IPS-NIHi7 (cell line): ENCODE results near the gene GADD45G.

ENCODE experiments used
- DNase-seq: peaks from one replicate; pipeline ENCODE4 v3.0.0; 2012; ENCODE audit warnings: mixed read lengths; ENCODE audit errors: extremely low spot score

GADD45G gene

GRCh38 chr9:89604729-89605464 is at the start of gene GADD45G:
GADD45G (plus strand) TSS chr9:89605012; CDS start chr9:89605122, 110 bp downstream.
- peak; percentile 90 for DNase-seq

DNA sequence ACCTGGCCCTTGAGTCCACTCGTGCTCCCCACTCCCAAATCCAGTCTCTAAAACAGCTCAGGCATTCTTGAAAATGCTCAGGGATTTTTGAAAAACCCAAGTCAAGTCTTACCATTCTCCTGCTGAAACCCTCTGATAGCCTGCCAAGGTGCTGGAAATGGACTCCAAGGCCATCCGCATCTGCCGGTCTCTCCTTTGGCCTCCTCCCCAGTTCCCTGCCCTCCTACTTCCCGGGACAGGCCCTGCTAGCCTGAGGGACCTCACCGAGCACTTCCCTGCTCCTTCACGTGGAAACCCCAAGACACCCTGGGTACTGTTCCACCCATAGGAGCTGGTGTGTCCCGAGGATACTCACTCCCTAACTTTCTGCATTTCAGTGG is 49.8 kb upstream of the GADD45G start:
- no peak for DNase-seq

DNA sequence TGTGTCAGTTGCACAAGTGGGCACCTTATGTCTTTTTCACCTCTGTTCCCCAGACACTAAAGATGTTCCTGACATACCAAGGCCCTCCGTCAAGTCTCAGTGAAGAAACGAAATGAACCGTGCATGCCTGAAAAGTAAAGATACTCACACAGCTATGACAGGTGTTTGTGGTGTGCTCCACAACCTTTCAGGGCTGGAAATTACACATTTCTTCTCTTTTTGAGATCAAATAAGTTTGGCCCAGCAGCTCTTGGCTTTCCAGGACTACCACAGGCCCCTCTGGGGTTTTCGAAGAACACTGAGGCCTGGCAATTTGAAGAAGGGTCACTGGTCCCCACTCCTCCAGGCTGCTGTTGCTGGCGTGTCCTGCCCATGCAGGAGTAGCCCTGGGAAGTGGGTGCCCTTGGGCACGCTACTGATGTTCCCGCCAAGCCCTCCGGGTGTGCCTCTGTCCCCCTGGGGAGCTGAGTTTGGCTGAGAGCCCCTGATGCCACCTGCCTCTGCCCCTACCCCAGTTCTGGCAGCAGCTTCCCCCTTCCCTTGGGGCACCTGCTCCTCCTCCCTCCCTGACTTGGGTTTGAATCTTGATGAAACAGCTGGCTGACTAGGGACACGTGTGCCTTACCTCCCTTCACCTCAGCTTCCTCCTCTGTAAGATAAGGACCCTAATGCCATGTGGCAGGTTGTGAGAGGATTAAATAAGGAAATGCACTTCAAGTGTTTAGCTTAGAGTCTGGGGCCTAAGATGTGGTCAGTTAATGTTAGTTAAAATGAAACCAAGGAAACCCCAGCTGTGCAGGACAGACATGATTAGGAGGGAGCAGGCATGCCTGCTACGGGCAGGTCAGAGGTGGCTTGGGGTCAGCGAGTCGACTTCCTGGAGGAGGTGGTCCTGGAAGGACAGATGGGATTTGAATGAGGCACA is 49.1 kb upstream of the GADD45G start:
- DNase-seq, result no peak

DNA sequence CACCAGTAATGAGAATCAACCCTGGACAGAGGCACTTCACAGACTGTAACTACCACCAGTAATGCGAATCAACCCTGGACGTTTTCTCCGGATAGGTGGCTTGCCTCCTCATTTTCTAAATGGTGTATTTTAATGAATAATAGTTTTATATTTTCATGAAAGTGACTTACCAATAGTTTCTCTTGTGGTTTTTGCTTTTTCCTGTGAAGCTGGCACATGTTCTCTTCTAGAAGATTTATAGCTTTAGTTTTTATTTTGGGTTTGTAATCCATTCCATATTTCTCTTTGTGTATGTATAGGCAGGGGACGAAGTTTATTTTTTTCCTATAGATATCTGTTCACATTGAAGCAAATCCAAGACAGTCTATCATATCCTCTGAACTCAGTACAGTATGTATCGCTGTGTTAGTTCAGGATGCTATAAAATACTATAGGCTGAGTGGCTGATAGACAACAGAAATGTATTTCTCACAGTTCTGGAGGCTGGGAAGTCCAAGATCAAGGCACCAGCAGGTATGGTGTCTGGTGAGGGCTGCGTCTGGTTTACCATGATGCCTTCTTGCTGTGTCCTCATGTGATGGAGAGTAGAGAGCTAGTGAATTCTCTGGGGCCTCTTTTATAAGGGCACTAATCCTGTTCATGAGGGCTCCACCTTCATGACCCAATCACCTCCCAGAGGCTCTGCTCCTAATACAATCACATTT is 46.5 kb upstream of the GADD45G start:
- no peak for DNase-seq

DNA sequence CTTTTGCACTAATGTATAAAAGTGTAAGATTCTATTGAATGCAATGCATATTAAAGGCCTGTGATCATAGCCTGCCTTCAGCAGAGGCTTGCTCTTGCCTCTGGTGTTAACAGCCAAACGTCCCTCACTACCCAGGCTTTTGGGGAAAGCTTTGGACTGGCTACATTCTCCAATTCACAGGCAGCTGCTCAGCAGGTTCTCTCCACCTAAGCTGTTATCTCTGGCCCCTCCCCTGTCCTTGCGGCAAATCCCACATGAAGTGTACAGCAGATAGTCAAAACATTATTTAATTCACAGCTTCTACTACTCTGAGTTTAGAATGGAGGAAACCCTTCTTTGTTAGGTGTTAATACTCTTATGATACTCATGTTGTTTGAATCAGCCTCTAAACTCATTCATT is 45.9 kb upstream of the GADD45G start:
- DNase-seq, result no peak

- no peak for DNase-seq
These were observed 42.5 kb upstream of the GADD45G start for GRCh38 chr9:89562186-89562814.

DNA sequence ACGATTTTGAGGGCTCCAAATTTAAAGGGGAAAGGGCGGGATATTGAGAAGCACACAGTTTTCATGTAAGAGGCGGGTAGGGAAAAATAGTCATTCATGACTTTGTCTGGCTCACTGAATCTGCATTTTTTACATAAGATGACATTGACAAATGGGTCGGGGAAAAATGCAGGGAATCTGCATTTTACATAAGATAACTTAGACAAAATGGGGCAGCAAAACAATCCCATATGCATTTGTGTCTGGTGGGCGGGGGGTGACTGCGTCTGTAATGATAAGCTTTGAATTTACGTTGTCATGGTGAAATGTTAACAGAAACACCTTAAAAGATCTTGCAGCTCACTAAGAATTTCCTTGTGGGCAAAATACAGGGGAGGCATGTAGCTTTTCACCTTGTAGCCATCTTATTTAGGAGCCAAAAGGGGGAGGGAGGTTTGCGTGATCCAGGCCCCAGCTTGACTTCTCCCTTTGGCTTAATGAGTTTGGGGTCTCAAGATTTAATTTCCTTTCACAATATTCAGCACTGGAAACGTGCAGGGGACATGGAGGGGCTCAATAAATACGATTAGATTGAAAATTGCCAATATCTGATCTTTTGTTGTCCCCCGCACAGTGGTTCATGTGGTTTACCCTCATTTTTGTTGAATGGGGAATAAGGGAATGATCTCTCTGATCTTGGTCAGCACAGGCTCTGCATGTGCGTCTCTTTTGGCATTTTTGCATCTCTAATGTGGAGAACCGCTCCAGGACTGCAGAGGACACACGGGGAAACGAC is 41.1 kb upstream of the GADD45G start:
- DNase-seq, result no peak

- peak; percentile 89 for DNase-seq
These were observed 40.4 kb upstream of the GADD45G start for GRCh38 chr9:89564346-89564878.

GRCh38 chr9:89567649-89568048 is 37.2 kb upstream of the GADD45G start:
- no peak for DNase-seq

DNA sequence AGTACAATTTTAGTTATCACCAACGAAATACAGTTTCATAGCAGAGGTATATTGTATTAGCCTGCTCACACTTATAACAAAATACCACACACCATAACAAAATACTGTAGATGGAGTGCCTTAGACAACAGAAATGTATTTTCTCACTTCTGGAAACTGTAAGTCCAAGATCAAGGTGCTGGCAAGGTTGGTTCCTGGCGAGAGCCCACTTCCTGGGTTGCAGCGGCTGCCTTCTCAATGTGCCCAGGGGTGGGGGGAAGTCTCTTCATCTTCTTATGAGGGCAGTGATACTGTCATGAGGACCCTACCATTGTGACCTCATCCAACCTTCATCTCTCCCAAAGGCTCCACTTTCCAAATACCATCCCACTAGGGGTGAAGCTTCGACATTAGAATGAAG is 30.5 kb upstream of the GADD45G start:
- DNase-seq, result no peak

DNA sequence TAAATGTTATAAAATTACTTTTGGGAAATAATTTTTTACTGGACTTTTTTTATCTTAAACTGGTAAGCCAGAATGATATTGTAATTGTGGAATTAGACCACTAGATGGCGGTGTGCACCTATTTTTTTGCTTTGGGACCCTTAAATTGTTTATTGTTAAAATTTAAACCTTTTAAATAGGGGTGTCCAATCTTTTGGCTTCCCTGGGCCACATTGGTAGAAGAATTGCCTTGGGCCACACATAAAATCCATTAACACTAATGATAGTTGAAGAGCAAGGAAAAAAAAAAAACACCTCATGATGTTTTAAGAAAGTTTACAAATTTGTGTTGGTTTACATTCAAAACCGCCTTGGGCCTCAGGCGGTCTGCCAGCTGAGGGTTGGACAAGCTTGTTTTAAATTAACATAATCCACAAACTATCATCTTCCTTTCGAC is 28.4 kb upstream of the GADD45G start:
- no peak for DNase-seq

DNA sequence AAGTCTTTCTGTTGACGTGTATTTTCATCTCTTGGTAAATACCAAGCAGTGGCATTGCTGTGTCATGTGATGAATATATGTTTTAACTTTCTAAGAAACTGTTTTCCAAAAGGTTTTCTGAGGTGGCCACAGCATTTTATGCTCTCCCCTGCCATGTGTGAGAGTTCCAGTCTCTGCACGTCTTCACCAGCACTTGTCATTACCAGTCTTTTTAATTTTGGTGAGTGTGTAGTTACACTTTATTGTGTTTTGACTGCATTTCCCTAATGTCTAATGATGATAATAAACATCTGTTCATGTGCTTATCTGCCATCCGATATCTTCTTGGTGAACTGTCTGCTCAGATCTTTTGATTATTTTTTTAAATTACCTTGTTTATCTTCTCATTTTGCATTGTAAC is 27.4 kb upstream of the GADD45G start:
- no peak for DNase-seq

- DNase-seq, result no peak
These were observed 24.9 kb upstream of the GADD45G start for GRCh38 chr9:89579741-89580385.

DNA sequence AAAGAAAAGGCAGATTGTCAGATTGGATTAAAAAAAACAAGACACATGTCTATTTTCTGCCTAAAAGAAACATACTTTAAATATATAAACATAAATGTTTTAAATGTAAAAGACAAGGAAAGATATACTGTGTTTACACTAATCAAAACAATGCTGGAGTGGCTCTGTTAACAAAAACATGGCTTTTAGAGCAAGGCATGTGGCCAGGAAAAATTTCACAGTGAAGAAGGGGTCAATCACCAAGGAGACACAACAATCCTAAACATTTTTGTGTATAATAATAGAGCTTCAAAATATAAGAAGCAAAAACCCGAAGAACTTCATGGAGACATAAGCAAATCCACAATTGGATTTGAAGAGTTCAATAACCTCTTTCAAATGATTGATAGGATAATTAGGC is 18.5 kb upstream of the GADD45G start:
- DNase-seq, result no peak

GRCh38 chr9:89588271-89588879 is 16.4 kb upstream of the GADD45G start:
- no peak for DNase-seq

DNA sequence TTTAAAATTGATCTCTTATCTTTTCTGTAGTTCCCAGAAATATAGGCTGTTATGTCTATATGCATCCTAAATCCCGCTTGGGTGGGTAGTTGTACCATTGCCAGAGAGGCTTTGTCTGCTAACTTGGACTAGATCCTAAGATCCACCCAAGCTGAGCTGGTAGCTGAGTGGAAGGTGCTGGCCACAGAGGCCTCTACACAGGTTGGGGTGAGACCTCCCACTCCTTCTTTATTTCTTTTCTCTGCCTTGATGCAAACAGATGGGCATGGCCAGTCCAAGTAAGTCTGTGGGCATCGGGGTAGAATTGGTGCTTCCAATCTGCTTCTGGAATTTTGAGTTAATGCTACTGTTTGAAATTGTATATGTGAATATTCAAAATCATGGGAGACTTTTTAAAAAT is 14.4 kb upstream of the GADD45G start:
- DNase-seq, result no peak

- no peak for DNase-seq
These were observed 13.3 kb upstream of the GADD45G start for GRCh38 chr9:89591274-89592212.

GRCh38 chr9:89592213-89592815 is 12.5 kb upstream of the GADD45G start:
- DNase-seq, result no peak
